ENCODE results near the gene NTNG2. TPM values are rescaled to one million over a fixed set of nuclear protein-coding genes. Genes with fewer than 3 reads are reported as not detected.
A peak's percentile ranks its signal among the peaks of the same experiment; 100 is the strongest.
"Not testable (repeated sequence)": the region's sequence is repeated elsewhere in the genome, so short reads cannot be mapped to it uniquely, and the experiment has no call there.

Gene NTNG2
- total and polyA plus RNA-seq, 12 donors = 0.37 to 21.6 (median 4.7) TPM

DNA sequence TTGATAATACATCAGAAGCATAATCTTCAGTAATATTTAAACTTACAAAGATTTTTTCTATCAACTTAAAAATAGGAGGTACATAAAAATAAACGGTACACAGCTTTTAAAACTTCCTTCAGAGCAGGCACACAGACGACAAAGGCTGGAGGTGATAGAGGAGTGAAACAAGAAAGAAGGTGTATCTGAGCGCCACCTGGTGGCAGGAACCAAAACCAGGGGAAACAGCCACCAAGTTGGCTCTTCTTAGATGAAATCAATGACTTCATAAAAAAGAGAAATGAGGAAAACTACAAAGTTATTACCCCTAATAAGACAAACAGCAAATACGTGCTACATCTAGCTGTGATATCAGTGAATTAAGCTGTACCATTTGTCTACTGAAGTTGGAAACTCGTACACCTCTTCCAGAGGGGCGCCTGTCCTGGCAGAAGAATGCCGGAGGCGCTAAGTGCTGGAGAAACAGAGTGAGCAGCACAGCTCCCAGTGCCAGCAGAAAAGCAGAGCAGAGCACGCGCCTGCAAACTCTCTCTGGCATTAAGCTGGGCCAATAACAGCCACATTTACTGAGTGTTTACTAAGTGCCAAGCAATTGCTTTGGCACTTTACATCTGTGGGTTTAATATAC is 107.0 kb downstream of the NTNG2 start:
- intact Hi-C loops (cut with DNase I) = no loop called here
- H3K9me3 ChIP-seq (replicated peaks in 1 of 3) = no peaks in the 10 kb centered on the region
- H3K4me1 ChIP-seq (replicated peaks in 1 of 2) = peaks cover 0 to 8% of the 10 kb centered on the region in 2 donors
- no peak overlapping the region for H3K4me3 ChIP-seq
- peak; percentile 59 to 91 (median 78) for DNase-seq
- peaks cover 0 to 84% of the 10 kb centered on the region in 2 donors for H3K36me3 ChIP-seq (replicated peaks in 1 of 2)
- 53 to 54% (median 53%) methylated on average over 10 of the region's 10 CpGs for WGBS, 4 donors
- H3K27me3 ChIP-seq = no peaks in the 10 kb centered on the region
- TF ChIP-seq, protein P1, sequence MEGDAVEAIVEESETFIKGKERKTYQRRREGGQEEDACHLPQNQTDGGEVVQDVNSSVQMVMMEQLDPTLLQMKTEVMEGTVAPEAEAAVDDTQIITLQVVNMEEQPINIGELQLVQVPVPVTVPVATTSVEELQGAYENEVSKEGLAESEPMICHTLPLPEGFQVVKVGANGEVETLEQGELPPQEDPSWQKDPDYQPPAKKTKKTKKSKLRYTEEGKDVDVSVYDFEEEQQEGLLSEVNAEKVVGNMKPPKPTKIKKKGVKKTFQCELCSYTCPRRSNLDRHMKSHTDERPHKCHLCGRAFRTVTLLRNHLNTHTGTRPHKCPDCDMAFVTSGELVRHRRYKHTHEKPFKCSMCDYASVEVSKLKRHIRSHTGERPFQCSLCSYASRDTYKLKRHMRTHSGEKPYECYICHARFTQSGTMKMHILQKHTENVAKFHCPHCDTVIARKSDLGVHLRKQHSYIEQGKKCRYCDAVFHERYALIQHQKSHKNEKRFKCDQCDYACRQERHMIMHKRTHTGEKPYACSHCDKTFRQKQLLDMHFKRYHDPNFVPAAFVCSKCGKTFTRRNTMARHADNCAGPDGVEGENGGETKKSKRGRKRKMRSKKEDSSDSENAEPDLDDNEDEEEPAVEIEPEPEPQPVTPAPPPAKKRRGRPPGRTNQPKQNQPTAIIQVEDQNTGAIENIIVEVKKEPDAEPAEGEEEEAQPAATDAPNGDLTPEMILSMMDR (IDR thresholded peaks at IDR 0.05) = peak in 5 of 6 experiments; percentile 63 to 76 (median 68)
- TF ChIP-seq POLR2A (IDR thresholded peaks at IDR 0.05) = no peak
- peak overlapping the region in 1 of 5 donors; percentile 32 for H3K27ac ChIP-seq

DNA sequence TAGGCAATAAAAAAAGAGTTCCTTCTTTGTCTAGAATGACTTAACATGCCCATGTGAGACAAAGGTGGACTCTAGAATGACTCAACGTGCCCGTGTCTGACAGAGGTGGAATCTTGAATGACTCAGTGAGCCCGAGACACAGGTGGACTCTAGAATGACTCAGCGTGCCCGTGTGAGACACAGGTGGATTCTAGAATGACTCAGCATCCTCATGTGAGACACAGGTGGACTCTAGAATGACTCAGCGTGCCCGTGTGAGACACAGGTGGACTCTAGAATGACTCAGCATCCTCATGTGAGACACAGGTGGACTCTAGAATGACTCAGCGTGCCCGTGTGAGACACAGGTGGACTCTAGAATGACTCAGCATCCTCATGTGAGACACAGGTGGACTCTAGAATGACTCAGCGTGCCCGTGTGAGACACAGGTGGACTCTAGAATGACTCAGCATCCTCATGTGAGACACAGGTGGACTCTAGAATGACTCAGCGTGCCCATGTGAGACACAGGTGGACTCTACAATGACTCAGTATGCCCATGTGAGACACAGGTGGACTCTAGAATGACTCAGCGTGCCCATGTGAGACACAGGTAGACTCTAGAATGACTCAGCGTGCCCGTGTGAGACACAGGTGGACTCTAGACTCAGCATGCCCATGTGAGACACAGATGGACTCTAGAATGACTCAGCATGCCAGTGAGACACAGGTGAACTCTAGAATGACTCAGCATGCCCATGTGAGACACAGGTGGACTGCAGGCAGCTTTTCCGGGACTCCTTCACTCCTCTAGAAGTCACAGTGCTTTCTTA is 108.1 kb downstream of the NTNG2 start:
- H3K36me3 ChIP-seq (replicated peaks in 1 of 2) = peaks cover 0 to 84% of the 10 kb centered on the region in 2 donors
- H3K27me3 ChIP-seq; H3K4me3 ChIP-seq; H3K27ac ChIP-seq; DNase-seq; intact Hi-C loops (cut with DNase I); H3K9me3 ChIP-seq (replicated peaks in 1 of 3); H3K4me1 ChIP-seq (replicated peaks in 1 of 2): not testable (repeated sequence)
- 72 to 83% (median 78%) methylated on average over 9 to 12 of the region's 16 CpGs for WGBS, 4 donors

DNA sequence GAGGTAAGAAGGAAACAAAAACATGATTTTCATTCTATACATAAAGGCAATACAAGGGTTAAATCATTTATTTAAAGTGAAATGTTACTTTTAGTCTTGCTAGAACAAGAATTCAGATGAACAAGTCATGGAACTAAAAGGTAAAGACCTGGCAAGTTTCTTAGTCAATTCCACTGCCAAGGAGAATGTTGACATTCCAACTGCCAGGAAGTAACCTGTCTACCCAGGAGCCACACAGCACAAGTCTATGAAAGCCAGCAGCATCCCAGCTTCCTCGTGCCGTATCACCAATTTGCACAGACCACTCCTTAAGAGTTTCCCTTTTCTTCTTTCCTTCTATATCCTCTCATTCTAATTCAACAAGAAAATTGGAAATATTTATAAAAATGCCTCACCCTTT is 113.0 kb downstream of the NTNG2 start:
- no peak overlapping the region for H3K4me3 ChIP-seq
- H3K36me3 ChIP-seq (replicated peaks in 1 of 2) = peaks cover 0 to 92% of the 10 kb centered on the region in 2 donors
- peaks cover 0 to 8% of the 10 kb centered on the region in 2 donors for H3K4me1 ChIP-seq (replicated peaks in 1 of 2)
- H3K27ac ChIP-seq = no peak overlapping the region
- no peak for DNase-seq
- WGBS, 4 donors = 93 to 99% (median 96%) methylated on average over 2 of the region's 2 CpGs
- no peaks in the 10 kb centered on the region for H3K9me3 ChIP-seq (replicated peaks in 1 of 3)
- no peaks in the 10 kb centered on the region for H3K27me3 ChIP-seq
- intact Hi-C loops (cut with DNase I) = no loop called here
- TF ChIP-seq POLR2A (IDR thresholded peaks at IDR 0.05) = no peak
- TF ChIP-seq, protein P1 (IDR thresholded peaks at IDR 0.05) = no peak

DNA sequence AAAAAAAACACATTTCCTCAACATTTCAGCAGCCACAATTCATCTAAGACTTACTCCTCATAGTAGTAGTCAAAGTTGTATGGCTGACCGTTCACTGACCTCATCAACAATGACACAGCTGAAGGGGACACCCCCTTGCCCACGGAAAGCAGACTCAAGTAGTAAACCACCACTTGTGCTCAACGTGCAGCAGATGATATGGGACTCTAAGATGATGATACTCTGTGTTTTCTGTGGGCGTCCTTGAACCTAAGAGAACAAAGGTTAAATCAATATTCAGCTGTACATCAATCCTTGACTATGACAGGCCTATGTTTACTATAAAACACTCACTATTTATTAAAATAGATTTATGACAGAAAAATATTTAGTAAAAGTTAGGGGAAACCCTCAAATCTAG is 121.3 kb downstream of the NTNG2 start:
- Histone ChIP-seq H3K27me3 (no peaks in the 10 kb centered on the region), H3K9me3 (replicated peaks in 1 of 3) (no peaks in the 10 kb centered on the region), H3K4me3 (no peak overlapping the region), H3K36me3 (replicated peaks in 1 of 2) (peaks cover 0 to 99% of the 10 kb centered on the region in 2 donors), H3K27ac (no peak overlapping the region), H3K4me1 (replicated peaks in 1 of 2) (peaks cover under 1 to 4% of the 10 kb centered on the region in 2 donors)
- TF ChIP-seq, protein P1 (IDR thresholded peaks at IDR 0.05) = no peak
- no peak for TF ChIP-seq POLR2A (IDR thresholded peaks at IDR 0.05)
- 38 to 63% (median 59%) methylated on average over 4 of the region's 4 CpGs for WGBS, 4 donors
- intact Hi-C loops (cut with DNase I) = no loop called here
- DNase-seq = no peak

Data from adrenal gland (tissue), 12 donors.